Activated CD8-positive, alpha-beta memory T cell treated with anti-CD3 and anti-CD28 coated beads for 1 hour (primary cell): ENCODE data around the gene AGTPBP1.

ENCODE experiments used
- DNase-seq, 2 donors: peaks; one replicate each; pipeline ENCODE4 v3.0.0-alpha.2; 2020; ENCODE audit warnings: low read depth in 1 of 2; ENCODE audit errors: extremely low read depth in 1 of 2

Gene AGTPBP1

GRCh38 chr9:85511746-85512145 lies 230.0 kb downstream of the AGTPBP1 start:
- DNase-seq: no peak

DNA sequence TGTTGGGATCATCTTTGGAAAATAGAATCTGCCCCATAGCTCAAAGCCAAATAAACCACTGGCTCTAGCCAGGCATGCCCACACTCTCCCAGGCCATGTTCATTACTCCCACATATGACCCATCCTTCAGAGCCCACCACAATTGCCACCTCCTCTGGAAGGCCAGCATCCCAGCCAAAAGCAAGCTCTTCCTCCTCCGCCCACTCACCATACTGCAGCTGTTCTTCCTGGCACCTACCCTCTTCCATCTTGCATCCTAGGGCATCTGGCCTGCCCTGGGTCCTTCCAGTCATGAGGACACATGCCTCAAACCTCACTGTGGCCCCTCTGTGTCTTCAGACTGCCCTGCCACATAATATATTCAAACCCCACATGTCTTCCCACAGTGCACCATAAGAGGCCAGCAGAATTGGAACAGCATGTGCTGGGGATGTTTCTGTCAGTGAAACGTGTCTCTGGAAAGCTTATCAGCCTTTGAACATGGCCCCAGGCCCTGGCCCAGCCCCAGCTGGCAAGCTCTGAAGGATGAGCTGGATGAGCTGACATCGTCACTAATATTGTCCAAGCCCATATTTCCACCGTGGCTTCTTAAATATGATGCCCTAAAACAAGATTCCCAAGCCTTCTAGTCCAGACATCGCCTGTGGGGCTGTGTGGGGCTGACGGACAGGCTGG lies 230.8 kb downstream of the AGTPBP1 start:
- DNase-seq: no peak

DNA sequence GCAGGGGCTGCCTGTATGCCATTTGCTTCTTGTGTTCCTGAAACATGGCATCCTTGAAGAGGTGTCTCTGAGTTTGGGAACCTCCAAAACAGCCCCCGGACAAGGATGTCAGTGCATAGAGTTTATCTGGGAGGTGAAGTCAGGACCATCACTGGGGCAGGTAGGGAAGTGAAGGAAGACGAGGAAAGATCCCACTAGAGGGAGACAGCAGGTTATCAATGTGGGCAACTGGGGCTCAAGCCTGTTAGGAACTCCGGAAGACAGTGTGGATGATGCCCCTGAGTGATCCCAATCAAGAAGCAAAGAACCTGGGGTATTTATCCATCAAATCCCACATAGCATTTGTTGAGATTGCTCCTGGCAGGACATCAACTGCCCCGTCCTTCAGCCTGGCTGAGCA lies 233.1 kb downstream of the AGTPBP1 start:
- DNase-seq: no peak

DNA sequence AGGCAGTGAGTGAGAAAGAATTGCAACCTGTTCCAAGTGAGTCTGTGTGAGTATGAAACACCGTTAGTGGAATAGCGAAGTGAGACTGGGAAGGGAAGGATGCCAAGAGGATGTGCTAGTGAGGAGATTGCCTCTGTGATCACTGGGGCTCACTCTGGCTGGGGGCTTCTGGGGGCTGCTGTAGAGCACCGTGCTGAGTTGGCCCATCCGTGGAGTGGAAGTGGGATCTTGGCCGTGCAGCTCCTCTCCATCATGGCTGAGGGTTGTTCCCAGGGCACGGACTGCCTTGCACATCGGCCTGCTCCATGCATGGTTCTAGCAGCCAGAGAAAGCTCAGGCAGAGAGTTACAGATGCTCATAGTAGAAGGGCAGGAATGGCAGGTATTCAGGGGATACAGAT lies 236.1 kb downstream of the AGTPBP1 start:
- DNase-seq: no peak

- DNase-seq: no peak
Measured at GRCh38 chr9:85502815-85503655, 238.7 kb downstream of the AGTPBP1 start.

DNA sequence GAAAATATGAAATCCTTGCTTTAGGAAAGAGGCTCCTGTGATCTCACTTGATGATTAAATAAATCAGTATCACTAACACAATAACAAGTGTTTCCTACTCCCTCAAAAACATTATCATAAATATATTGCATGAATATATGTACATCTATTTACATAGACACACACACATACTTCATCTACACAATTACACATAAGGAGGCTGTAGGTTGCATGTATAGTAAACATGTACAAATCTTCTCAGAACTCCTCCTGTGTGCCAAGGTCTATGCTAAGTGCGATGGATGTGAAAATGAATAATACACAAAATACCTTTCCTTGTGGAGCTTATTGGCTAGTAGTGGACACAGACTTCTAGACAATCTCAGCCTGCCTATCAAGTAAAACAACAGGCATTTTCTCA lies 239.9 kb downstream of the AGTPBP1 start:
- no peak for DNase-seq

DNA sequence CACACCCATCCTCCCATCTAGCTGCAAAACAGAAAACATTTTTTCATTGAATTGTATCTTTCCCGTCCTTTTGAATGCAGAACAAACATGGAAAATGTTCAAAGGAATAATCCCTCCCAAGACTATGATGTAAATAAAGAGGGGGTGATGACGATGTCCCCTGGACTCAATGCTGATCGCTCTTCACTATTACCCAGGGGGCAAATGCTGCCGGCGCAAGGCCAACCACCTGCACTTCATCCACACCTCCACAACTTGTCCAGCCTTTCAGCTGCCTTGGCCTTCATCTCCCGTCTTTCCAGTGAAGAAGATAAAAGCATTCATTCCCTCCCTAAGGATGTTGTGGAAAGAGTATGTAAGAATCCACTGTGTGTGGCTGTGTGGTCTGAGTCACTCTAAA lies 240.3 kb downstream of the AGTPBP1 start:
- DNase-seq: no peak
